GM08714 (cell line): ENCODE data around the gene MSMB.
"Not testable (repeated sequence)": the region's sequence is repeated elsewhere in the genome, so short reads cannot be mapped to it uniquely, and the experiment has no call there.

Source experiments
- H3K4me3 ChIP-seq: fragments of 200-500 bp; sonication (Bioruptor generic); 2 replicates; pipeline ENCODE4 v1.5.1; 2014; ENCODE audit warnings: mild to moderate bottlenecking, low read length, inconsistent platforms
- ZNF274 ChIP-seq: IDR thresholded peaks from 2 replicates; pipeline ENCODE4 v1.6.1; 2012; ENCODE audit warnings: mild to moderate bottlenecking, low read depth, low read length

The MSMB gene

GRCh38 chr10:46077731-46078413 lies 31.8 kb upstream of the MSMB start:
- no peak overlapping the region for H3K4me3 ChIP-seq
- TF ChIP-seq ZNF274: no peak

- no peak for TF ChIP-seq ZNF274
- no peak overlapping the region for H3K4me3 ChIP-seq
These were observed 31.1 kb upstream of the MSMB start for GRCh38 chr10:46077141-46077554.

- no peak overlapping the region for H3K4me3 ChIP-seq
- TF ChIP-seq ZNF274: no peak
These were observed 29.8 kb upstream of the MSMB start for GRCh38 chr10:46075869-46076268.

GRCh38 chr10:46074196-46074946 lies 28.3 kb upstream of the MSMB start:
- no peak overlapping the region for H3K4me3 ChIP-seq
- no peak for TF ChIP-seq ZNF274

- no peak overlapping the region for H3K4me3 ChIP-seq
- TF ChIP-seq ZNF274: no peak
These were observed 27.5 kb upstream of the MSMB start for GRCh38 chr10:46073564-46073963.

- no peak overlapping the region for H3K4me3 ChIP-seq
- TF ChIP-seq ZNF274: no peak
These were observed 24.7 kb upstream of the MSMB start for GRCh38 chr10:46070749-46071148.

GRCh38 chr10:46069771-46070463 lies 23.8 kb upstream of the MSMB start:
- no peak for TF ChIP-seq ZNF274
- no peak overlapping the region for H3K4me3 ChIP-seq

- no peak overlapping the region for H3K4me3 ChIP-seq
- TF ChIP-seq ZNF274: no peak
These were observed 22.8 kb upstream of the MSMB start for GRCh38 chr10:46068905-46069304.

- no peak overlapping the region for H3K4me3 ChIP-seq
- no peak for TF ChIP-seq ZNF274
These were observed 22.0 kb upstream of the MSMB start for GRCh38 chr10:46068117-46068516.

- no peak overlapping the region for H3K4me3 ChIP-seq
- TF ChIP-seq ZNF274: no peak
These were observed 18.3 kb upstream of the MSMB start for GRCh38 chr10:46064269-46064817.

GRCh38 chr10:46062723-46063428 lies 16.8 kb upstream of the MSMB start:
- no peak overlapping the region for H3K4me3 ChIP-seq
- TF ChIP-seq ZNF274: no peak

GRCh38 chr10:46060706-46061105 lies 14.6 kb upstream of the MSMB start:
- no peak for TF ChIP-seq ZNF274
- no peak overlapping the region for H3K4me3 ChIP-seq

- not testable (repeated sequence) for H3K4me3 ChIP-seq
These were observed 11.9 kb upstream of the MSMB start for GRCh38 chr10:46057927-46058326.

- no peak for TF ChIP-seq ZNF274
These were observed 11.0 kb upstream of the MSMB start for GRCh38 chr10:46057038-46057437.

More at GRCh38 chr10:46057038-46057437, 11.0 kb upstream of the MSMB start:
- H3K4me3 ChIP-seq: no peak overlapping the region
